Forelimb muscle (tissue), 1 donor: Measurements from ENCODE around the gene ATPAF2. TPM values are rescaled to one million over a fixed set of nuclear protein-coding genes. Genes with fewer than 3 reads are reported as not detected.

Experiments
- DNase-seq: peaks from one replicate; pipeline ENCODE4 v3.0.0-alpha.2; 2013; ENCODE audit warnings: low read depth
- polyA plus RNA-seq: library from polyadenylated mRNA; unstranded; fragments of 120-200 nt; gene quantifications from one replicate; pipeline ENCODE4 v1.2.1, GENCODE V29; 2013; ENCODE audit not compliant: insufficient read length

The ATPAF2 gene
- 19.7 TPM for polyA plus RNA-seq

- peak; percentile 96 for DNase-seq
Measured at GRCh38 chr17:18038861-18039534, at the start of gene ATPAF2, which contains the start of gene GID4. ATPAF2 (minus strand) TSS chr17:18039168; CDS start chr17:18039013, 155 bp downstream. GID4 (plus strand) TSS chr17:18039408; CDS start chr17:18039465, 57 bp downstream.

- DNase-seq: peak; percentile 65
Measured at GRCh38 chr17:18087610-18088491, 48.9 kb upstream of the ATPAF2 start, which contains the start of gene DRG2. DRG2 (plus strand) TSS chr17:18087948; CDS start chr17:18088024, 76 bp downstream.

- no peak for DNase-seq
Measured at GRCh38 chr17:18084256-18084655, 45.3 kb upstream of the ATPAF2 start.

- no peak for DNase-seq
Measured at GRCh38 chr17:18079543-18079942, 40.6 kb upstream of the ATPAF2 start.

- no peak for DNase-seq
Measured at GRCh38 chr17:18076936-18077335, 38.0 kb upstream of the ATPAF2 start.

GRCh38 chr17:18074566-18075272 lies 35.8 kb upstream of the ATPAF2 start:
- DNase-seq: no peak

GRCh38 chr17:18071751-18072150 lies 32.8 kb upstream of the ATPAF2 start:
- DNase-seq: no peak

GRCh38 chr17:18070861-18071340 lies 31.9 kb upstream of the ATPAF2 start:
- no peak for DNase-seq

GRCh38 chr17:18069101-18069500 lies 30.1 kb upstream of the ATPAF2 start:
- no peak for DNase-seq

- DNase-seq: no peak
Measured at GRCh38 chr17:18066866-18067265, 27.9 kb upstream of the ATPAF2 start.

- no peak for DNase-seq
Measured at GRCh38 chr17:18065546-18065945, 26.6 kb upstream of the ATPAF2 start.

- no peak for DNase-seq
Measured at GRCh38 chr17:18064053-18064452, 25.1 kb upstream of the ATPAF2 start.

- no peak for DNase-seq
Measured at GRCh38 chr17:18059283-18059682, 20.3 kb upstream of the ATPAF2 start.

- no peak for DNase-seq
Measured at GRCh38 chr17:18056214-18056613, 17.2 kb upstream of the ATPAF2 start.

GRCh38 chr17:18055597-18055996 lies 16.6 kb upstream of the ATPAF2 start:
- DNase-seq: no peak

- DNase-seq: no peak
Measured at GRCh38 chr17:18045691-18046350, 6.9 kb upstream of the ATPAF2 start.

GRCh38 chr17:18044609-18045008 lies 5.6 kb upstream of the ATPAF2 start:
- no peak for DNase-seq

- DNase-seq: no peak
Measured at GRCh38 chr17:18043491-18043890, 4.5 kb upstream of the ATPAF2 start.

- DNase-seq: no peak
Measured at GRCh38 chr17:18042983-18043382, 4.0 kb upstream of the ATPAF2 start.

GRCh38 chr17:18041776-18042175 lies 2.8 kb upstream of the ATPAF2 start:
- DNase-seq: no peak

GRCh38 chr17:18040261-18040858 lies 1.4 kb upstream of the ATPAF2 start:
- no peak for DNase-seq
